NCI-H2196 (cell line): ENCODE measurements around the gene RERE.

ENCODE experiments used
- DNase-seq: peaks from one replicate; lab custom pipeline; 2025; ENCODE audit not compliant: unreplicated experiment; lab: John Stamatoyannopoulos, UW

Gene RERE

DNA sequence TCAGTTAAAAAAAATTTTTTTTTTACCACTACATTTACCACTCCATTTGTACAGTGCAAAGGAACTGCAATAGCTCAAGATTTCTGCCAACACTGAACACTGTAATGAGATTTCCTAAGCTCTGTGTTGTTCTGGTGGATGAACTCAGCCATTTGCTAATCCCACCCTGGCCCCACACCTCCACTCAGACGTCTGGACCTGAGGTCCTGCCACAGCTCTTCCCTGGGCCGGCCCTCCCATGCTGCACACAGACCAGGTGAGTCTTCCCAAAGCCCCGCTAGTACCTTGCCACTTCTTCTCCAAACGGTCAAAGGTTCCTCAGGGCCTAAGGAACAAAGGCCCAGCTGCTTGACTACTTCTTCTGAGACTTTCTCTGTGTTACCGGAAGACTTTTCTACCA, 443.1 kb downstream of the RERE start:
- no peak for DNase-seq

DNA sequence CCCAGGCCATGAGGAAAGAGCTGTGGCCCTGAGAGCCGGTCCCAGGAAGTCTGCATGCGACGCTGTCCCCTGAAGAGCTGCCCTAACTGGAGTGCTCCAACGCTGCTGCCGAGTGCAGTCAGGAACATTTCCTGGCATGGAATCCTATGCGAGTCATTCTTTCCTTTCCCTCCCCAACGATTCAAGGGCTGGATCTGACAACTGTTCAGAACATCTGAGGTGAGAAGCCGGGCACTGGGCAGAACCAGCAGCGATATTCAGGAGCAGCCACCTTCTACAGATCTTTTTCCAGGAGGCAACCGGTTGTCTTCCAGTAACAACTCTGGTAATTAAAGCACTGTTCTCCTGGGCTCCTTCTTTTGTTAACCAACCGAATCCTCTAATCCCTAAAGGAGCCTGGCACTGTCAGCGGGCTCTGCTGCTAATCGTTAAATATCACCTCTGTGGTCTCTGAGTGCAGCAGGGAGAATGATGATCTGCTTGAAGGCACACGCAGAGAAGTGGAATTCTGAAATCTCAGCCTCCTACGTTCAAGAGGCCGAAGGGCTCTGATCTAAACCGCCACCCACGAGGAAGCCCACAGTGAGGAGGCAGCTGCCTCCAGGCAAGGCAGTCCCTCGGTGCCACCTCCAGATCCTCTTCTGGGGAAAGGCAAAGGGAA, 443.7 kb downstream of the RERE start:
- DNase-seq = peak; percentile 63

DNA sequence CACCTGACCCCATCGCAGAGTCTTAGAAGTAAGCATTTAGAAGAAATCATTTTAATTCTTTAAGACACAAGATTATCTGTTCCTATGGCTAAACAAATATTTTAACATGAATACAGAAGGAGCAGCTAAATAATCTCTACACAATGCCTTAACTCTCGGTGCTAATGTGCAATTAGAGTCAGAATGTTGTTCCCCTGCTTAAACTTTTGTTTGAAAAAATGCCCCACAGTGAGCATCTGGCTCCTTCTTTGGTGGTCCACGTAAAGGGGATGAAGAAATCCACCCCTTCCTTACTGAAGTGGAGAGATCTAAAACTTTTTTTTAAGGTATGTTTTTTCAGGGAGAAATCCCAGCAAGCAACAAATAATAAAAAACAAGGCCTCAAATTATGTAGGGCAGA, 444.3 kb downstream of the RERE start:
- no peak for DNase-seq

DNA sequence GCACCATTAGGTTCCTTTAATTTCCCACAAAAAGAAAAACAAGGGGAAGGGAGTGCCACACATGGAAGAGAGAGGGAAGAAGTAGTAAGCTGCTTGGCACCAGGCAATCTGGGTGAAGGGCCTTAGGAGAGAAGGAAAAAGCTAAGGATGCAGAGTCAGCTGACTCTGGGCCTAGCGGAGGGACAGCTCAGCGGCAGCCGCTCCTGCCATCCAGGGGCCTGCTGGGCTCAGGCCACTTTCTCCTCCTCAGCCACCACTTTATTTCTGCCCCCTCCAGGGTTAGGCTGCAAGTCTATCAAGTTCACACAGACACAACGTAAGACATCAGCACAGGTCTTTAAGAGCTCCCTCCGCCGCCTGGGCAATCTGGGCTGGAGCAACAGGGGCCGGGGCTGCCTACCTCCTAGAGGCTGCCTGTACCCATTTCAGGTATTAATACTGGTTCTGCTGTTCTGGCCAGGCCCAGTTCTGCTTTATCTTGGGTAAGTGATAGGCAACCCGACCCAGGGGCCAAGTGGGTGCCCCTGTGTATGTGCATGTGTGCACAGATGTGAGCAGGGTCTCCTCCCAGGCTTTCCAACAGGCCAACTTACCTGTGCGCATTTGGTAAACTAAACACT, 446.0 kb downstream of the RERE start:
- DNase-seq = no peak

DNA sequence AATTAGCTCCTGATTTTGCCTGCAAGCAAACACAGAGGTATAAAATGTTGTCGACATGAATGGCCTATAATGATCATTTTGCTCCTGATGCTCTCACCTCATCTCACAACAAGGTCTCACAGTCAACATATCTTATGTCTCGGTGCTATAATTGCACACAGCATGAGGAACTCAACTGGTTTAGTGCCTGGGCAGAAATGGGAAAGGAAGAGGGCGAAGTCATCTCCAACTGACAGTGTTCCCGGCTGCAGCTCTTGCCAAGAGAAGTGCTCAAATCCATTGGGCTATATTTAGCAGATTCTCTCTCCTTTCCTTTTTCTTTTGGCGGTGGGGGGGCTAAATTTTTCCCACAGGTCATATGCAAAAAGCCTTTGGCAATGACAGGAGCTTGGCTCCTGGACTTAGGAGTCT, 446.5 kb downstream of the RERE start:
- DNase-seq = peak; percentile 27

DNA sequence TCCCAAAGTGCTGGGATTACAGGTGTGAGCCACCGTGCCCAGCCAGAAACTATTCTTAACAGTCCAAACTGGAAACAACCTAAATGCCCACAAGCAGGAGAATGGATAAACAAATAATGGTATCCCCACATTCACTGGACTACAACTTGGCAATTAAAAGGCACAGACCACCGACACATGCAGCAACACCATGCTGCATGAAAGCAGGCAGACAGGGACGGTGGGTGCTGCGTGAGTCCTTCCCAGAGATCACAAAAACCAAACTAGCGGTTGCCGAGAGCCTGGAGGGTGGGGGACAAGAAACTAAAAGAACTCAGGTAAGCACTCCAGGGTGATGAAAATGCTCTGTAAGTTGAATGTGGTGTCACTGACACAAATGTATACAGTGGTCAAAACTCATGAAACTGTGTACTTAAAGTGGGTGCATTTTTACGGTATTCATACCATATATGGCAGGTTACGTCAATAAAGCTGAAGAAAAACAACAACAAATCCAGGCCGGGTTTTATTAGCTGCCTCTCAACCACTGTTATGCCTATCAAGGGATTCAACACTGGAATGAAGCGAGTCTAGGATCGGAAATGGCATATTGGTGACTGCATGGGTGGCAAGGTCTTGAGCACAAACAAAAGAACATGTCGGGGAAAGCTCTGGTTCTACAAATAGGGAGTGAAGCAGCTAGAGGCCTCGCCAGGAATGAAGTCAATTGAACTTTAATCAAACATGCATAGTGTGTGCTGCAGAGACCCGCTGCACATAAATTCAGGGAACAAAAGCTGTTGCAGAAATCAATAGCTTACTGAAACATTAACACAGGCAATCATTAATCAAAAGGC, 447.2 kb downstream of the RERE start:
- no peak for DNase-seq

DNA sequence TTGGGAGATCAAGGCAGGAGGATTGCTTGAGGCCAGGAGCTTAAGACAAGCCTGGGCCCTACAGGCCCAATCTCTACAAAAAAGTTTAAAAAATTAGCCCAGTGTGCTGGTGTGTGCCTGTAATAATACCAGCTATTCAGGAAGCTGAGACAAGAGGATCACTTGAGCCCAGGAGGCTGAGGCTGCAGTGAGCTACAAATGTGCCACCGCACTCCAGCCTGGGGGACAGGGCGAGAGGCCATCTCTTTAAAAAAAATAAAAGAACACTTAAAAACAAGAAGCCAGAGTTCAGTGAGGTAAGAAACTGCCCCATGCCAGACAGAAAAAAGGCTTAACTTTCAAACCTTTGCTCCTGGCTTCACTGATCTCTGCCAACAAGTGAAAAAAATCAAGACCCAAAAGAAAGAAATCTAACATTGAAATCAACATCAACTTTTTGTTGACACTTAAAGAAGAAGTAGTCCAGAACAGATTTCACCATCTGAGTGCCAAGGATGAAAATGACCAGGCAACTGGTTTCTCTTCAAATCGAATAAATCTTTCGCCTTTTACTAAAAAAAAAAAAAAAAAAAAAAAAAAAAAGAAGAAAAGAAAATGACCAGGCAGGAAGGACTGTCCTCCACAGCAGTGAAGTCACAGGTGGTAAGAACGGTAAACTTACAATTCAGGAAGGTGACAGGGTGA, 448.3 kb downstream of the RERE start:
- no peak for DNase-seq

DNA sequence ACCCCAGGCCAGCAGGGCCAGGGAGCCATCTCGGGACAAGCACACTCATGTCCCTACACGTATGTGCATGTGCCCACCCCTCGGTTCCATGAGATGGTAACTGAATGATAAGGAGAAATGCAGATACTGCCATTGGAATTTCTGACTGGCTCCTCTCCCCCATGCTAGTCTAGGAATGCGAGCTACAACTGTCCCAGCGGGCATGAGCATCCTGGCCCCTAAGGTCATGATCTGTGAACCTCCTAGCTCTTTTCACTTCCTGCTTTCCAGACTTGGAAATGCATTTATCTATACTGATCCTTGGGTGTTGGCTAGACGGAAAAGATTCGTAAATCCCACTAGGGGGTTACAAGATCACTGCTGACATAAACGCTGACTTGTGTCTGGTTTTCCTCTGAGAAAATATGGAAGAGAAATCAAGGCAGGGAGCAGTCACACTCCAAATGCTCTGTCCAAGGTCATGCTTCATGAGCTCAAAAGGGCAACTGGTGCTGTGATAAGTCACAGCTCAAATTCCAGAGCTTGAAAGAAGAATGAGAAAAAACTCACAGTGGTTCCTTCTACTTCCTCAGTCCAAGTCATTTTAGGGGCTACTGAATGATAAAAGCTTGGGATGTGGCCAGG, 449.8 kb downstream of the RERE start:
- no peak for DNase-seq

DNA sequence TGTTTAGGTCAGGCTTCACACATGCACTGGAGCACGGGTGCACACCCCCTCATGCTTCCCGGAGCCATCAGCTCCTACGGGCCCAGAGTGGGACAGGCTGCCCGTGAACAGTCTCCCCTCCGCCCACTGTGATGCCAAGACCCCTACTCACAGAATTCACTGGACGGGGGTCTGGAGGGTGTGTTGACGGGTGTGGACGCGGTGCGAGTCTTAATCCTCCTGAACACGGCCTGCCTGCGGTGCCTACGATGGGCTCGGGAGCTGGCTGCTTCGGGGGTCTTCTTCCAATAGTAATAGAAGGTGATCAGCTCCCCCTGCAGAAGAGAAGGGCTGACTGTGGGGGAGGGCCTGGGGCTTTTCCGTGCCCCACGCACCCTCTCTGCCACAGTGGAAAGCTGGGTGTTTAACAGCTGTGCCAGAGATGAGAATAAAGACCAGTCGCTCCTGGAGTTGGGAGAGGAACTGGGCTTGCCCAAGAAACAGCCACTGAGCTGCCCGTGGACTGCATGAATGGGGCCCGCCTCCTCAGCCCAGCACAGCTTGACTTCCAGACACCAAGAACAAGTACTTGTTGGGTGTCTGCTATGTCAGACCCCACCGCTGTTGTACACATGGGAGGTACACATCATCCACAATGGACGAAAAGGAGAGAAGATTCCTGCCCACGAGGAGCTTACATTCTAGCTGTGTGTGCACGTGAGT, 451.6 kb downstream of the RERE start:
- no peak for DNase-seq

DNA sequence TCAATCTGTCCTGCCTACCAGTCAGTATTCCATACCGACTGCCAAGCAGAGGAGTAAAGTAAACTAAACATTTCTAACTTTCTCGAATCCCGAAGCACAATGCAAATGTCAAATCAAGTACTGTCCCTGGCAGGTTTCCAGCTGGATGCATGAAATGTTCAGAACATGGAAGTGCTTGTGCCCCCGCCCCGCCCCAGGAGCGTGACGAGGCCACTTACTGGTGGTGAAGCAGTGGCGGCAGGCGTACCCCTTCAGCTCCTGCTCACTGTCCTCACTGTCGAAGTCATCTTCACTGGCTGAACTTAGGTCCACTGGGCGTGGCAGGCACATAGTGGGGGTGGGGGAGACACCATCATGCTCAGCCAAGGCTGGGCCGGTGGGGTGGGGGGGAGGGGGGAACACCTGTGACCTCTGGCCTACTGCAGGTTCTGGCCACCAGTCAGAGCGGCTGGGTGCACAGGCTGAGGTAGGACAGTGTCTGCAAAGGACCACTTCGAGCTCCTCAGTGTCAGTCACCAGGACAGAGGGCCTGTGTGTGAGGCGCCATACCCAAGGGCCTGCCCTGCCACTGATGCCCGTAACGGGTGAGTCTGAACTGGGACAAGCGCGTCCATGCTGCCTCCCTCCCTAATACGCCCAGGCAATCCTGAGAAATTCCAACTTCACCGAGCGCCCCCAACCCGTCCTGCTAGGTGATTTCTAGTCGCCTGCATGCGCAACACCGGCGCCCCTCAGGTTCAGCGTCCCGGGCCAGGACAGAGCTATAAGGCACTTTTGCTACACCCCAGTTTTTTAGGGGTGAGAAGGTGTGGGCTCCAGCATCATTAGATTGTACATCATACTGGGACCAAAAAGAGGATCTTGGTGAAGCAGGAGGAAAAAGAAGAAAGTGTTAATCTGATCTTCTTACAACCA, 452.7 kb downstream of the RERE start:
- DNase-seq = no peak

DNA sequence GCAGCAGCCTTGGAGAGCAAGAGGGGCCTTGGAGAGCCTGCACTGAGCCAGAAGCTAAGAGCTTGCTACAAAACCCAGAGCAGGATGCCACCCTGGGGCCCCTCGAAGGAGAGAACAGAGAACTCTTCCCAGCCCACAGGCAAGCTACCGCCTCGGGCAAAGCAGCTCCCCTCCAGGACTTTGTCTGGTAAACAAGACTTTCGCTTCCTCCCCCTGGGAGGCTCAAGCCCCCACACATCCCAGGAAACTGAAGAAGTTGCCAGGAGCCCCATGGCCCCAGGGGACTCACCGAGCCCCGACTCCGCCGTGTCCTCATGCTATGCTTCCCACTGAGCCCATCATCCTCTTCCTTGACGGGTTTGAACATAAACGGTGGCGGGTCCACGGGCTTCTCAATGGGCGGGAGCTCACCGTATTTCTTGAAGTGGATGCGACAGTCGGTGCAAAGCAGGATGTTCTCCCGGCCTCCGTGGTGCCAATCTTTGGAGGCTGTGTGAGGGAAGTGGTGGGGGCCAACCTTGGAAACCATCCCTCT, 453.6 kb downstream of the RERE start:
- no peak for DNase-seq

DNA sequence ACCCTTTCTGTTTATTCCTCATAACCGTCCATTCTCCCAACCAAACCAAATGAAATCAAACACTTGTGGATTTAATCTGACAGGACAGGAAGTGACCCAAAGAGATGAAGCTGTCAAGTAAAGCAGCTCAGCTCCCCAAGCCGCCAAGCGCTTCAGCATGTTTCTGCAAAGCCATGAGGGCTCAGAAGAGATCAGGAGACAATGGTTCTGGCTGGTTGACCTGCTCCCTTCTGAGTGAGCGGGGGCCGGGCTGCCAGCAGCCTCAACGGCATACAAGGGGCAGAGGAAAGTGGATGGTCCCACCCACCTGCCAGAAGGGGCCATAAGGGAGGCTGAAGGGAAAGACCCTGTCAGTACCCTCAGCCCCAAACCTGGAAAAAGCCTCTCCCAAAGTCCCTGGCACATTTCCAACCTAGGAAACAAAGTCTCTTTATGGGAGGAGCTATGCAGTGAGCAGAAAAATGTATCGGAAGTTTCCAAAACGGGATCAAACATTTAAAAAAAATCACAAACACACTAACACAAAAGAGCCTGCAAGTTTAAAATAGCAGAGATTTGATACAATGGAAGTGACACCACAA, 454.2 kb downstream of the RERE start:
- no peak for DNase-seq

DNA sequence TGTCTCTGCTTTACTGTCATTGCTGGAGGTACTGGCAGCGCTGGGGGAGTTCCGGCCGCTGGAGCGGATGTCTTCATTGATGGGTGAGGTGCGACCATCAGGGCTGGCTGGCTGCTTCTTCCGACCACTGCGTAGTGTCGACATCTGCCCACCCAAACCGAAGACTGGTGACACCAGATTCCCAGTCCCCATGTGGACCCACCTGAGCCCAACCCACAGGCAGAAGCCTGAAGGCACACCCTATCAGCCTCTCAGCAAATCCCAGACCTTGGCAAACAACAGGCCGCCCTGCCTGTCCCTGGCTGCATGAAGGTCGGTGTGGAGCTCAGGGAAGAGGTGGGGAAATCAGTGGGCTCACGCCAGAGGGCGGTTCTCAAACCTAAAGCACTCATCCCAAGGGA, 454.7 kb downstream of the RERE start:
- no peak for DNase-seq

DNA sequence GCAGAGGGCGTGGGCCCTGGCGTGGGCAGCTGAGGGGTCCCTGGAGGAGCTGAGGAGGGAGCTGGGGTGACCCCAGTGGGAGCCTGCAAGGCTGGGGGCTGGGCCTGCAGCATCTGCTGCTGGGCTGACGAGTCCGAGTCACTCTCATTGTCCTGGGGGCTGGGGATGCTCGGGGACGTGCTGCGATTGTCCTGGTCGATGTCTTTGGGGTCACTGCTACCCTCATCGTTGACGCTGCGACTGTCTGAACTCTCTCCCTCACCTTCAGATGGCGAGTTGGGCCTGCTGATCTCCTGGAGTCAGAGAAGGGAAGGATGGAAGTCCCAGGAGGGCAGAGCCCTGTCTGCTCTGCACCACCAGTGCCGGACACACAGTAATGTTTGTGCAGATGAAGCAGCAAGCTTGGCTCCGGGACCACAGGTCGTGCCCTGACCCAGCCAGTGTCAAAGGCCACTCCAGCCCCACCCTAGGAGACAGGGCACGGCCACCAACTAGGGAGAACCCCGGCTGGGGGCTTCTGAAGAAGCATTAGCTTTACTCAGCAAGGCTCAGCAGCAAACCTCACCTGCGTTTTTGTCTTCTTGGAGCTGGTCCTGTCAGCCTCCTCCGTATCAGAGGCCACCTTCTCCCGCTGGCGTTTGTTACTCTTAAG, 456.1 kb downstream of the RERE start:
- no peak for DNase-seq

DNA sequence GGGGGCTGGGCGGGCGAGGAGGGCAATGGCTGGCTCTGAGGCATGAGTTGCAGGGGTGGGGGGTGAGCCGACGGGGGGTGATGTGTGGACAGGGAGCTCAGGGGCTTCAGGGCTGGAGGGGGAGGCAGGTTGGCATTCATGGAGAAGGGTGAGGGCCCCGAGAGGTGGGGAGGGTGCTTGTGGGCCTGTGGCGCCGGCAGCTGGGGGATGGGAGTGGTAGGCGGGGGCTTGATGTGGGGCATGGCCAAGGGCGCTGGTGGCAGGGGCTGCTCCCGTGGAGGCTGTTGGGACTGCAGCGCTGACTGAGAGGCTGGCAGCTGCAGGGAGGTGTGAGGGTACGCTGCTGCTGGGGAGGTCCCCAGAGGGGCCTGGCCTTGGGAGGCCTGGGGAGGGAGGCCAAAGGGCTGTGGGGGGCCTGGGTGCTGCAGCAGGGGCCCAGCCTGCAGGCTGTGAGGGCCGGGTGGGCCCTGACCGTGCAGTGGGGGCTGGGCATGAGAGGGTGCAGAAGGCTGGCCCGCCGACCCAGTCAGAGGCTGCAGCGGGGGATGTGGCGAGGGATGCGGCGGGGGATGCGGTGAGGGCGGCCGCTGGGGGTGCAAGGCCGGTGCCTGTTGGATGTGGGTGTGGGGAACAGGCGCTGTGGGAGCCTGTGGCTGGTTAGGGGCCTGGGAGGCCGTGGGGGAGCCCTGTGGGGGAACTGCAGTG, 456.8 kb downstream of the RERE start:
- no peak for DNase-seq

DNA sequence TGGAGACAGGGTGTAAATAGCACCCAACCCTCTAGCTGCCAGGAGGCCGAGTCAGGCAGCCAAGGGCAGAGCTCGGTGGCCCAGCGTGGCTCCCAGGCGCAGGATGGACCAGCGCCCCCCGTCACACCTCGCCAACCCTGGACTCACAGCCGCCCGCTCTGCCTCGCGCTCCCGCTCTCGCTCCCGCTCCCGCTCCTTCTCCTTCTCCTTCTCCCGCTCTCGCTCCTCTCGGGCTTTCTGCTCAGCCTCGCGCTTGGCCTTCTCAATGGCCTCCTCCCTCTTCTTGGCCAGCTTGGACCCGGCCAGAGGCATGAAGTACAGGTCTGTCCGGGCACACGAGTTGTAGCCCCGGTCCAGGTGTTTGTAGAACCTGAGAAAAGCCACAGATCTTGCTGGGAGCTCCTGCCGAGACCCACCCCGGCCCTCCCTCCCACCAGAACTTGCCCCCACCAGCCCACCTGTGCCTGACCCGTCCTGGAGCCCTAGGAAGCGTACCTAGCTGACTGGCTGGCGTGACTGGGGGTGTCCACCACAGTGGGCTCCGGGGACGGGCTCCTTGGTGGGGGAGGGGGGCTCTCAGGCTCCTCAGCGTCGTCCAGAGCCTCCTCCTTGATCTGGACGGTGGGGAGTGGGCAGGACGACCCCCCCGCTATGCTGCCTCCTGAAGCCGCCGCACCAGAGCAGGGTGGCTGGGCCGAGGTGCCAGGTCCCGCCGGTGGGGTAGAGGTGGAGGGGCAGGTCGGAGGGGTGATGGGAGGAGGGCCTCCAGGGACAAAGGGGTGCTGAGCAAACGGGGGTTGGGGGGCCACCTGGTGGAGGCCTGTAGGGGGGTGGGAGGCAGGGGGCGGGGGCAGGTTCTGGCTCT, 457.6 kb downstream of the RERE start:
- no peak for DNase-seq
